Stimulated activated CD8-positive, alpha-beta memory T cell treated with anti-CD3 and anti-CD28 coated beads, Interleukin-4, amount 100 ng/mL, for 1 hour (primary cell): ENCODE measurements around the gene TP53I11.
A peak's percentile ranks its signal among the peaks of the same experiment; 100 is the strongest.

Experiments used
- DNase-seq, 2 donors: peaks; one replicate each; pipeline ENCODE4 v3.0.0-alpha.2; 2020; ENCODE audit warnings: low read depth in 2 of 2, low spot score in 1 of 2

The TP53I11 gene

GRCh38 chr11:44941259-44942021 is 9.2 kb downstream of the TP53I11 start:
- DNase-seq = no peak

GRCh38 chr11:44940835-44941234 is 9.8 kb downstream of the TP53I11 start:
- no peak for DNase-seq

GRCh38 chr11:44940404-44940803 is 10.3 kb downstream of the TP53I11 start:
- DNase-seq = no peak

- no peak for DNase-seq
Measured at GRCh38 chr11:44939673-44940395, 10.8 kb downstream of the TP53I11 start.

GRCh38 chr11:44938066-44938691 is 12.5 kb downstream of the TP53I11 start:
- no peak for DNase-seq

- no peak for DNase-seq
Measured at GRCh38 chr11:44936951-44937543, 13.6 kb downstream of the TP53I11 start.

GRCh38 chr11:44936525-44936924 is 14.2 kb downstream of the TP53I11 start:
- DNase-seq = peak; percentile 73 to 75

GRCh38 chr11:44934735-44935250 is 15.9 kb downstream of the TP53I11 start:
- no peak for DNase-seq

- no peak for DNase-seq
Measured at GRCh38 chr11:44934110-44934509, 16.6 kb downstream of the TP53I11 start.

- DNase-seq = no peak
Measured at GRCh38 chr11:44931466-44931865, 19.2 kb downstream of the TP53I11 start.

GRCh38 chr11:44930588-44931302 is 19.9 kb downstream of the TP53I11 start:
- no peak for DNase-seq

- no peak for DNase-seq
Measured at GRCh38 chr11:44928816-44929215, 21.9 kb downstream of the TP53I11 start.

- DNase-seq = no peak
Measured at GRCh38 chr11:44928144-44928543, 22.5 kb downstream of the TP53I11 start.

GRCh38 chr11:44927174-44927661 is 23.5 kb downstream of the TP53I11 start:
- DNase-seq = peak; percentile 29 to 31

- no peak for DNase-seq
Measured at GRCh38 chr11:44926036-44926435, 24.6 kb downstream of the TP53I11 start.

GRCh38 chr11:44923806-44924205 is 26.9 kb downstream of the TP53I11 start:
- no peak for DNase-seq

GRCh38 chr11:44923115-44923514 is 27.6 kb downstream of the TP53I11 start:
- DNase-seq = no peak

GRCh38 chr11:44920451-44920850 is 30.2 kb downstream of the TP53I11 start:
- DNase-seq = no peak

- DNase-seq = no peak
Measured at GRCh38 chr11:44917741-44918140, 32.9 kb downstream of the TP53I11 start.

GRCh38 chr11:44916801-44917385 is 33.8 kb downstream of the TP53I11 start:
- no peak for DNase-seq
